ENCODE results near the gene IRX4.

DNA sequence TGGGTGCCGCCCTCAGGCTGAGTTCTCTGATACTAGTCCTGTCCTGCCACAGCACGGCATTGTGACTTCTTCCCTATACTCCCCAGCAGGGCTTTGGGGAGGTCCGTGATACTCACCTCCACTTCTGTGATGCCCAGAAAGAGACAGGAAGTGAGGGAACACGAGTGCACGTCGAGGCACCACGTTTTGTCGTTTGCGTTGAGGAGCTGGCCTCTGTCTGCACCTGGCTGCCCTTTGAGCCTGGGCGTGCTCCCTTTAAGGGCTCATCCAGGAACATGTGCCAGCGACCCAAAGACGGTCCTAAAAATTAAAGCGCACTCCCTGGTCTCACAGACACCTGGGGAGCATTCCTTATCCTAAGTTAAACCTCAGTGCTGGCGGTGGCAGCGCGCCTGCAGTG lies 8.7 kb upstream of the IRX4 start:
- TF ChIP-seq ZBTB1 (CRISPR knock-in tag; IDR thresholded peaks at IDR 0.05; ENCODE audit: borderline replicate concordance, low read depth) (no peak), CBX1 (IDR thresholded peaks at IDR 0.05; ENCODE audit: low read depth) (no peak), BHLHE40 (IDR thresholded peaks at IDR 0.05; ENCODE audit: low read length) (no peak), NFATC3 (IDR thresholded peaks at IDR 0.05) (no peak), JUNB (CRISPR knock-in tag; conservative IDR thresholded peaks at IDR 0.05) (no peak), TAF1 (IDR thresholded peaks at IDR 0.05; ENCODE audit: control insufficient read depth, extremely low read depth, insufficient read depth, low read length, severe bottlenecking) (no peak), EZH2 (IDR thresholded peaks at IDR 0.05; ENCODE audit: borderline replicate concordance, low read depth, low read length) (no peak), TEAD1 (CRISPR knock-in tag; IDR thresholded peaks at IDR 0.05) (no peak), RBM15 (IDR thresholded peaks at IDR 0.05; ENCODE audit: insufficient read depth, low read length) (no peak), GABPB1 (CRISPR knock-in tag; IDR thresholded peaks at IDR 0.05) (no peak), GTF2F1 (IDR thresholded peaks at IDR 0.05; ENCODE audit: low read depth, low read length) (no peak)
- TF ChIP-seq, protein P1, sequence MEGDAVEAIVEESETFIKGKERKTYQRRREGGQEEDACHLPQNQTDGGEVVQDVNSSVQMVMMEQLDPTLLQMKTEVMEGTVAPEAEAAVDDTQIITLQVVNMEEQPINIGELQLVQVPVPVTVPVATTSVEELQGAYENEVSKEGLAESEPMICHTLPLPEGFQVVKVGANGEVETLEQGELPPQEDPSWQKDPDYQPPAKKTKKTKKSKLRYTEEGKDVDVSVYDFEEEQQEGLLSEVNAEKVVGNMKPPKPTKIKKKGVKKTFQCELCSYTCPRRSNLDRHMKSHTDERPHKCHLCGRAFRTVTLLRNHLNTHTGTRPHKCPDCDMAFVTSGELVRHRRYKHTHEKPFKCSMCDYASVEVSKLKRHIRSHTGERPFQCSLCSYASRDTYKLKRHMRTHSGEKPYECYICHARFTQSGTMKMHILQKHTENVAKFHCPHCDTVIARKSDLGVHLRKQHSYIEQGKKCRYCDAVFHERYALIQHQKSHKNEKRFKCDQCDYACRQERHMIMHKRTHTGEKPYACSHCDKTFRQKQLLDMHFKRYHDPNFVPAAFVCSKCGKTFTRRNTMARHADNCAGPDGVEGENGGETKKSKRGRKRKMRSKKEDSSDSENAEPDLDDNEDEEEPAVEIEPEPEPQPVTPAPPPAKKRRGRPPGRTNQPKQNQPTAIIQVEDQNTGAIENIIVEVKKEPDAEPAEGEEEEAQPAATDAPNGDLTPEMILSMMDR (IDR thresholded peaks at IDR 0.05 in 2 of 3, conservative IDR thresholded peaks at IDR 0.05 in 1 of 3; ENCODE audit: insufficient read depth in 2 of 3, low read depth in 1 of 3, low read length in 3 of 3) = no peak
- TF ChIP-seq, protein P2, sequence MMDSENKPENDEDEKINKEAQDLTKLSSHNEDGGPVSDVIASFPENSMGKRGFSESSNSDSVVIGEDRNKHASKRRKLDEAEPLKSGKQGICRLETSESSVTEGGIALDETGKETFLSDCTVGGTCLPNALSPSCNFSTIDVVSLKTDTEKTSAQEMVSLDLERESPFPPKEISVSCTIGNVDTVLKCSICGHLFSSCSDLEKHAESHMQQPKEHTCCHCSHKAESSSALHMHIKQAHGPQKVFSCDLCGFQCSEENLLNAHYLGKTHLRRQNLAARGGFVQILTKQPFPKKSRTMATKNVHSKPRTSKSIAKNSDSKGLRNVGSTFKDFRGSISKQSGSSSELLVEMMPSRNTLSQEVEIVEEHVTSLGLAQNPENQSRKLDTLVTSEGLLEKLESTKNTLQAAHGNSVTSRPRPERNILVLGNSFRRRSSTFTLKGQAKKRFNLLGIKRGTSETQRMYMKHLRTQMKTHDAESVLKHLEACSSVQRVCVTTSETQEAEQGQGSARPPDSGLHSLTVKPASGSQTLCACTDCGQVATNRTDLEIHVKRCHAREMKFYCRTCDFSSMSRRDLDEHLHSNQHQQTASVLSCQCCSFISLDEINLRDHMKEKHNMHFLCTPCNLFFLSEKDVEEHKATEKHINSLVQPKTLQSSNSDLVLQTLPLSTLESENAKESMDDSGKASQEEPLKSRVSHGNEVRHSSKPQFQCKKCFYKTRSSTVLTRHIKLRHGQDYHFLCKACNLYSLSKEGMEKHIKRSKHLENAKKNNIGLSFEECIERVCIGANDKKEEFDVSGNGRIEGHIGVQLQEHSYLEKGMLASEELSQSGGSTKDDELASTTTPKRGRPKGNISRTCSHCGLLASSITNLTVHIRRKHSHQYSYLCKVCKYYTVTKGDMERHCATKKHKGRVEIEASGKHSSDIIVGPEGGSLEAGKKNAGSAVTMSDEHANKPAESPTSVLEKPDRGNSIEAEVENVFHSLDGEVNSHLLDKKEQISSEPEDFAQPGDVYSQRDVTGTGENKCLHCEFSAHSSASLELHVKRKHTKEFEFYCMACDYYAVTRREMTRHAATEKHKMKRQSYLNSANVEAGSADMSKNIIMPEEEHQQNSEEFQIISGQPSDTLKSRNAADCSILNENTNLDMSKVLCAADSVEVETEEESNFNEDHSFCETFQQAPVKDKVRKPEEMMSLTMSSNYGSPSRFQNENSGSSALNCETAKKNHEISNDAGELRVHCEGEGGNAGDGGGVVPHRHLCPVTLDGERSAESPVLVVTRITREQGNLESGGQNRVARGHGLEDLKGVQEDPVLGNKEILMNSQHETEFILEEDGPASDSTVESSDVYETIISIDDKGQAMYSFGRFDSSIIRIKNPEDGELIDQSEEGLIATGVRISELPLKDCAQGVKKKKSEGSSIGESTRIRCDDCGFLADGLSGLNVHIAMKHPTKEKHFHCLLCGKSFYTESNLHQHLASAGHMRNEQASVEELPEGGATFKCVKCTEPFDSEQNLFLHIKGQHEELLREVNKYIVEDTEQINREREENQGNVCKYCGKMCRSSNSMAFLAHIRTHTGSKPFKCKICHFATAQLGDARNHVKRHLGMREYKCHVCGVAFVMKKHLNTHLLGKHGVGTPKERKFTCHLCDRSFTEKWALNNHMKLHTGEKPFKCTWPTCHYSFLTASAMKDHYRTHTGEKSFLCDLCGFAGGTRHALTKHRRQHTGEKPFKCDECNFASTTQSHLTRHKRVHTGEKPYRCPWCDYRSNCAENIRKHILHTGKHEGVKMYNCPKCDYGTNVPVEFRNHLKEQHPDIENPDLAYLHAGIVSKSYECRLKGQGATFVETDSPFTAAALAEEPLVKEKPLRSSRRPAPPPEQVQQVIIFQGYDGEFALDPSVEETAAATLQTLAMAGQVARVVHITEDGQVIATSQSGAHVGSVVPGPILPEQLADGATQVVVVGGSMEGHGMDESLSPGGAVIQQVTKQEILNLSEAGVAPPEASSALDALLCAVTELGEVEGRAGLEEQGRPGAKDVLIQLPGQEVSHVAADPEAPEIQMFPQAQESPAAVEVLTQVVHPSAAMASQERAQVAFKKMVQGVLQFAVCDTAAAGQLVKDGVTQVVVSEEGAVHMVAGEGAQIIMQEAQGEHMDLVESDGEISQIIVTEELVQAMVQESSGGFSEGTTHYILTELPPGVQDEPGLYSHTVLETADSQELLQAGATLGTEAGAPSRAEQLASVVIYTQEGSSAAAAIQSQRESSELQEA (IDR thresholded peaks at IDR 0.05; ENCODE audit: low read depth) = no peak
- TF ChIP-seq, protein P3, sequence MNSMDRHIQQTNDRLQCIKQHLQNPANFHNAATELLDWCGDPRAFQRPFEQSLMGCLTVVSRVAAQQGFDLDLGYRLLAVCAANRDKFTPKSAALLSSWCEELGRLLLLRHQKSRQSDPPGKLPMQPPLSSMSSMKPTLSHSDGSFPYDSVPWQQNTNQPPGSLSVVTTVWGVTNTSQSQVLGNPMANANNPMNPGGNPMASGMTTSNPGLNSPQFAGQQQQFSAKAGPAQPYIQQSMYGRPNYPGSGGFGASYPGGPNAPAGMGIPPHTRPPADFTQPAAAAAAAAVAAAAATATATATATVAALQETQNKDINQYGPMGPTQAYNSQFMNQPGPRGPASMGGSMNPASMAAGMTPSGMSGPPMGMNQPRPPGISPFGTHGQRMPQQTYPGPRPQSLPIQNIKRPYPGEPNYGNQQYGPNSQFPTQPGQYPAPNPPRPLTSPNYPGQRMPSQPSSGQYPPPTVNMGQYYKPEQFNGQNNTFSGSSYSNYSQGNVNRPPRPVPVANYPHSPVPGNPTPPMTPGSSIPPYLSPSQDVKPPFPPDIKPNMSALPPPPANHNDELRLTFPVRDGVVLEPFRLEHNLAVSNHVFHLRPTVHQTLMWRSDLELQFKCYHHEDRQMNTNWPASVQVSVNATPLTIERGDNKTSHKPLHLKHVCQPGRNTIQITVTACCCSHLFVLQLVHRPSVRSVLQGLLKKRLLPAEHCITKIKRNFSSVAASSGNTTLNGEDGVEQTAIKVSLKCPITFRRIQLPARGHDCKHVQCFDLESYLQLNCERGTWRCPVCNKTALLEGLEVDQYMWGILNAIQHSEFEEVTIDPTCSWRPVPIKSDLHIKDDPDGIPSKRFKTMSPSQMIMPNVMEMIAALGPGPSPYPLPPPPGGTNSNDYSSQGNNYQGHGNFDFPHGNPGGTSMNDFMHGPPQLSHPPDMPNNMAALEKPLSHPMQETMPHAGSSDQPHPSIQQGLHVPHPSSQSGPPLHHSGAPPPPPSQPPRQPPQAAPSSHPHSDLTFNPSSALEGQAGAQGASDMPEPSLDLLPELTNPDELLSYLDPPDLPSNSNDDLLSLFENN (IDR thresholded peaks at IDR 0.05; ENCODE audit: low read depth in 2 of 2, low read length in 2 of 2) = no peak

All from K562 (cell line).